HG03135 (cell line): Measurements from ENCODE around the gene ZBTB44.
"Not testable (repeated sequence)": the region's sequence is repeated elsewhere in the genome, so short reads cannot be mapped to it uniquely, and the experiment has no call there.

ENCODE experiments used
- ATAC-seq: cut with Tn5 transposase; IDR thresholded peaks from one replicate; pipeline ENCODE4 v1.9.1; 2021; ENCODE audit warnings: mild to moderate bottlenecking, moderate library complexity; ENCODE audit not compliant: unreplicated experiment

Gene ZBTB44

GRCh38 chr11:130314750-130315285 is at the start of gene ZBTB44:
Gene ZBTB44 (minus strand): TSS chr11:130314917. CDS start chr11:130261873, 53,044 bp downstream.
- ATAC-seq = peak; percentile 67

GRCh38 chr11:130359419-130359818 is 44.7 kb upstream of the ZBTB44 start:
- ATAC-seq = no peak

- ATAC-seq = no peak
These were observed 43.7 kb upstream of the ZBTB44 start for GRCh38 chr11:130358398-130358797.

GRCh38 chr11:130347261-130347660 is 32.5 kb upstream of the ZBTB44 start:
- ATAC-seq = no peak

- ATAC-seq = no peak
These were observed 30.1 kb upstream of the ZBTB44 start for GRCh38 chr11:130344841-130345240.

GRCh38 chr11:130340671-130341319 is 26.1 kb upstream of the ZBTB44 start:
- peak; percentile 63 for ATAC-seq

GRCh38 chr11:130338667-130339066 is 23.9 kb upstream of the ZBTB44 start:
- no peak for ATAC-seq

- no peak for ATAC-seq
These were observed 22.8 kb upstream of the ZBTB44 start for GRCh38 chr11:130337281-130338089.

- ATAC-seq = not testable (repeated sequence)
These were observed 16.7 kb upstream of the ZBTB44 start for GRCh38 chr11:130331397-130331796.

- no peak for ATAC-seq
These were observed 15.5 kb upstream of the ZBTB44 start for GRCh38 chr11:130330101-130330684.

GRCh38 chr11:130328420-130328819 is 13.7 kb upstream of the ZBTB44 start:
- no peak for ATAC-seq

- no peak for ATAC-seq
These were observed 13.0 kb upstream of the ZBTB44 start for GRCh38 chr11:130327716-130328115.

GRCh38 chr11:130325691-130326090 is 11.0 kb upstream of the ZBTB44 start:
- no peak for ATAC-seq

- ATAC-seq = no peak
These were observed 9.0 kb upstream of the ZBTB44 start for GRCh38 chr11:130323452-130324450.

- ATAC-seq = no peak
These were observed 7.4 kb upstream of the ZBTB44 start for GRCh38 chr11:130322126-130322525.

- ATAC-seq = no peak
These were observed 3.4 kb upstream of the ZBTB44 start for GRCh38 chr11:130318031-130318673.

- peak; percentile 32 for ATAC-seq
These were observed 745 bp upstream of the ZBTB44 start for GRCh38 chr11:130315354-130315970.

GRCh38 chr11:130314184-130314749 is 450 bp downstream of the ZBTB44 start:
- ATAC-seq = peak; percentile 52
